SK-N-DZ (cell line): ENCODE measurements around the gene TTC5.
"Not testable (repeated sequence)": the region's sequence is repeated elsewhere in the genome, so short reads cannot be mapped to it uniquely, and the experiment has no call there.

Experiments
- DNase-seq: peaks from one replicate; pipeline ENCODE4 v3.0.0-alpha.2; 2015; ENCODE audit warnings: low spot score
- small RNA-seq, 2 experiments: library from RNA; depleted of rRNA; stranded (forward); fragments of <200 nt; gene quantifications; one replicate each; pipeline ENCODE3, GENCODE V24; 2014

Gene TTC5

GRCh38 chr14:20306079-20306423, 300 bp upstream of the TTC5 start:
- no peak for DNase-seq

- no peak for DNase-seq
These were observed 3.6 kb downstream of the TTC5 start for GRCh38 chr14:20302042-20302755.

GRCh38 chr14:20295067-20295466, 10.7 kb downstream of the TTC5 start:
- DNase-seq: no peak

- no peak for DNase-seq
These were observed 11.1 kb downstream of the TTC5 start for GRCh38 chr14:20294636-20295035.

GRCh38 chr14:20281998-20282397, 23.8 kb downstream of the TTC5 start:
- not testable (repeated sequence) for DNase-seq

- not testable (repeated sequence) for DNase-seq
These were observed 25.5 kb downstream of the TTC5 start for GRCh38 chr14:20280265-20280664.

- no peak for DNase-seq
These were observed 27.3 kb downstream of the TTC5 start for GRCh38 chr14:20278414-20278813.

GRCh38 chr14:20277409-20277808, 28.3 kb downstream of the TTC5 start:
- DNase-seq: no peak

- no peak for DNase-seq
These were observed 31.7 kb downstream of the TTC5 start for GRCh38 chr14:20274062-20274461.

- not testable (repeated sequence) for DNase-seq
These were observed 41.4 kb downstream of the TTC5 start for GRCh38 chr14:20264361-20264760.

GRCh38 chr14:20262642-20263128, 43.1 kb downstream of the TTC5 start:
- DNase-seq: no peak

GRCh38 chr14:20247646-20248246, 58.0 kb downstream of the TTC5 start:
- DNase-seq: no peak

Small RNAs within 50 kb of the gene (small RNA-seq; reads per million reads assigned to genes)
- gene SNORA79B (0.35 to 0.58 reads per million in 2 experiments), gene SNORD126 (52.6 to 1,299 reads per million in 2 experiments)
